GM23338 (cell line): ENCODE measurements around the gene SNTG2. TPM values are rescaled to one million over a fixed set of nuclear protein-coding genes. Genes with fewer than 3 reads are reported as not detected.

Experiments used
- ATAC-seq: fragments of 200-7000 bp; cut with Tn5 transposase; 3 replicates; pipeline ENCODE4 v1.9.1; 2020
- DNase-seq: peaks from one replicate; pipeline ENCODE4 v3.0.0-alpha.2; 2015; ENCODE audit warnings: low spot score
- H2AFZ ChIP-seq: fragments of 200-600 bp; sonication (generic); 2 replicates; pipeline ENCODE4 v1.8.0; 2016; ENCODE audit warnings: antibody characterized with exemption, mild to moderate bottlenecking, moderate library complexity
- H3F3A ChIP-seq: fragments of 200-600 bp; sonication (generic); replicated peaks from 2 replicates; pipeline ENCODE4 v1.8.0; 2017; ENCODE audit warnings: antibody characterized with exemption, mixed run types, low read depth
- H3K27ac ChIP-seq: fragments of 200-600 bp; sonication (generic); 2 replicates; pipeline ENCODE4 v1.6.1; 2016; ENCODE audit warnings: low read depth
- H3K27me3 ChIP-seq: fragments of 200-600 bp; sonication (generic); 2 replicates; pipeline ENCODE4 v1.8.0; 2016; ENCODE audit warnings: mild to moderate bottlenecking, mixed run types, moderate library complexity; ENCODE audit not compliant: insufficient read depth
- H3K36me3 ChIP-seq: fragments of 200-600 bp; sonication (generic); 2 replicates; pipeline ENCODE4 v1.8.0; 2016; ENCODE audit warnings: mild to moderate bottlenecking; ENCODE audit not compliant: insufficient read depth
- H3K4me1 ChIP-seq: fragments of 200-600 bp; sonication (generic); 2 replicates; pipeline ENCODE4 v1.8.0; 2016; ENCODE audit warnings: mild to moderate bottlenecking, moderate library complexity; ENCODE audit not compliant: insufficient read depth
- H3K4me2 ChIP-seq: fragments of 200-600 bp; sonication (generic); 2 replicates; pipeline ENCODE4 v1.7.1; 2017; ENCODE audit warnings: mixed run types
- H3K4me3 ChIP-seq: fragments of 200-600 bp; sonication (generic); 2 replicates; pipeline ENCODE4 v1.6.1; 2016; ENCODE audit warnings: mixed run types
- H3K79me2 ChIP-seq: fragments of 200-600 bp; sonication (generic); replicated peaks from 2 replicates; pipeline ENCODE4 v1.8.0; 2017; ENCODE audit warnings: mild to moderate bottlenecking; ENCODE audit not compliant: insufficient read depth
- H3K9me2 ChIP-seq: fragments of 200-600 bp; sonication (generic); 2 replicates; pipeline ENCODE4 v1.8.0; 2017; ENCODE audit not compliant: insufficient read depth
- H4K20me1 ChIP-seq: fragments of 200-600 bp; sonication (generic); replicated peaks from 2 replicates; pipeline ENCODE4 v1.8.0; 2017; ENCODE audit warnings: mild to moderate bottlenecking; ENCODE audit not compliant: insufficient read depth
- H3K27ac Mint-ChIP-seq: 2 replicates; pipeline ENCODE4 v1.8.0; 2020; ENCODE audit warnings: inconsistent platforms, mild to moderate bottlenecking, moderate library complexity, mixed read lengths
- H3K27me3 Mint-ChIP-seq: 3 replicates; pipeline ENCODE4 v1.8.0; 2022; ENCODE audit warnings: low read depth, mild to moderate bottlenecking, moderate library complexity, mixed read lengths, inconsistent platforms; ENCODE audit not compliant: insufficient read depth, poor library complexity
- H3K36me3 Mint-ChIP-seq: 3 replicates; pipeline ENCODE4 v1.8.0; 2021; ENCODE audit warnings: low read depth, mild to moderate bottlenecking, inconsistent platforms, moderate library complexity, mixed read lengths
- H3K4me1 Mint-ChIP-seq: 3 replicates; pipeline ENCODE4 v1.8.0; 2020; ENCODE audit warnings: mild to moderate bottlenecking, inconsistent platforms, mixed read lengths
- H3K4me3 Mint-ChIP-seq: 3 replicates; pipeline ENCODE4 v1.8.0; 2021; ENCODE audit warnings: moderate library complexity, mild to moderate bottlenecking, inconsistent platforms, mixed read lengths
- H3K9me3 Mint-ChIP-seq: 3 replicates; pipeline ENCODE4 v1.8.0; 2020; ENCODE audit warnings: moderate library complexity, mild to moderate bottlenecking, inconsistent platforms, mixed read lengths
- EZH2 ChIP-seq: fragments of 200-600 bp; sonication (generic); IDR thresholded peaks from one replicate; pipeline ENCODE4 v1.8.0; 2017; ENCODE audit warnings: antibody characterized with exemption, mild to moderate bottlenecking, low read depth; ENCODE audit not compliant: unreplicated experiment
- NANOG ChIP-seq: IDR thresholded peaks from 2 replicates; pipeline ENCODE4 v1.6.1; 2016; ENCODE audit warnings: antibody characterized with exemption, borderline replicate concordance
- STAT1 ChIP-seq: IDR thresholded peaks from one replicate; pipeline ENCODE4 v1.6.1; 2016; ENCODE audit warnings: antibody characterized with exemption; ENCODE audit not compliant: unreplicated experiment
- ZNF331 ChIP-seq: fragments of 250-450 bp; sonication (Bioruptor Pico); IDR thresholded peaks from 2 replicates; pipeline ENCODE4 v1.5.0; 2020; ENCODE audit warnings: low read depth, mild to moderate bottlenecking, moderate library complexity
- polyA plus RNA-seq: library from polyadenylated mRNA; unstranded; fragments of >200 nt; fragmentation: Nextera tagmentation; extraction: Ambion mirVana; gene quantifications from 2 replicates; pipeline ENCODE4 v1.2.1, GENCODE V29; 2016
- total RNA-seq: library from RNA; depleted of rRNA; stranded (reverse); fragments of >200 nt; shearing (Covaris generic); gene quantifications from 2 replicates; pipeline ENCODE4 v1.2.3, GENCODE V29; 2014
- TF ChIP-seq, protein P1 (sequence below), 2 experiments: fragments of 200-600 bp in 1 of 2; sonication (generic) in 1 of 2; conservative IDR thresholded peaks; 2 replicates each; pipeline versions ENCODE4 v1.5.1 to v1.6.1; 2016 to 2017; ENCODE audit warnings: antibody characterized with exemption in 2 of 2, low read depth in 2 of 2, mild to moderate bottlenecking in 2 of 2, moderate library complexity in 1 of 2
- TF ChIP-seq, protein P2 (sequence below): fragments of 250-450 bp; sonication (Bioruptor Pico); IDR thresholded peaks from 2 replicates; pipeline ENCODE4 v1.5.0; 2020; ENCODE audit warnings: mild to moderate bottlenecking, moderate library complexity
- TF ChIP-seq, protein P3 (sequence below): IDR thresholded peaks from 2 replicates; pipeline ENCODE4 v1.6.1; 2016; ENCODE audit warnings: antibody characterized with exemption

The SNTG2 gene
- total and polyA plus RNA-seq, 2 experiments from 2014 or later: 27.5 to 60.4 TPM

DNA sequence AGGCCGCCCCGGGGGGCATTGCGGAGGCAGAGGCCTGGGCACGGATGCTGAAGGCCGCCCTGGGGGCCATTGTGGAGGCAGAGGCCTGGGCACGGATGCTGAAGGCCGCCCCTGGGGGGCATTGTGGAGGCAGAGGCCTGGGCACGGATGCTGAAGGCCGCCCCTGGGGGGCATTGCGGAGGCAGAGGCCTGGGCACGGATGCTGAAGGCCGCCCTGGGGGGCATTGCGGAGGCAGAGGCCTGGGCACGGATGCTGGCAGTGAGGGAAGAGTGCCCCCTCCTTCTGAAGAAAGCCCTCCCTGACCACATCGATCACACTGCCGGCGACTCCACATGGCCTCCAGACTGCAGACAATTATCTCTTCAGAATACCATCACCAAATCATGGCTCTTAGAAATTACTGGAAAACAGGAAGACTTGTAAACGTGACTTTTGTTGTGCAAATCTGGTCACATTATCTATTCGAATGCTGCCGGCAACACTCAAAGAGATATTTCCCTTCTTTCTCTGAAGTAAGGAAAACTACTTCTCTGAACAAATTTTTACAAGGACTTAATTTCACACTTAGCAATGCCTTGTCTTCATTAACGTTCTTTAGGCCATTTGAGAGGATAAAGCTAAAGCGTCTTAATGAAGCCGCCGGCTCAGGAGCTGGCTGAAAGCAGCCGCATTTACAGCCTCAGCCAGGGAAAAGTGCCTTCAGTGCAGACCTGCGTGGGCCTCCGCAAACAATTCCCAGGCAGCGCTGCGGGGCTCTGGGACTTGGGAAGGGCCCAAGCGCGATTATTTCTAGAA is 18.1 kb upstream of the SNTG2 start:
- peak overlapping the region; percentile 68 for H3K27ac Mint-ChIP-seq
- H3K4me1 Mint-ChIP-seq: peaks cover 19% of the 10 kb centered on the region; the same call in 2 of the 3 replicates
- peaks cover 13% of the 10 kb centered on the region for H3K27me3 Mint-ChIP-seq
- Histone ChIP-seq H3K9me2 (no peaks in the 10 kb centered on the region), H2AFZ (no peak overlapping the region; the same call in 1 of the 2 replicates), H3K4me2 (peak overlapping the region; percentile 9; the same call in 1 of the 2 replicates), H3K27ac (peak overlapping the region; percentile 8; the same call in 1 of the 2 replicates), H3K27me3 (peaks cover 5% of the 10 kb centered on the region), H3K4me1 (peaks cover 13% of the 10 kb centered on the region; the same call in 1 of the 2 replicates), H3K4me3 (no peak overlapping the region), H4K20me1 (no peaks in the 10 kb centered on the region), H3K36me3 (no peaks in the 10 kb centered on the region), H3F3A (0 out of 2 replicates have a peak, but pooled peaks cover 7% of the 10 kb centered on the region), H3K79me2 (no peaks in the 10 kb centered on the region)
- no peak overlapping the region for H3K4me3 Mint-ChIP-seq
- ATAC-seq (peak; percentile 78), DNase-seq (peak; percentile 55)
- TF ChIP-seq, protein P1, sequence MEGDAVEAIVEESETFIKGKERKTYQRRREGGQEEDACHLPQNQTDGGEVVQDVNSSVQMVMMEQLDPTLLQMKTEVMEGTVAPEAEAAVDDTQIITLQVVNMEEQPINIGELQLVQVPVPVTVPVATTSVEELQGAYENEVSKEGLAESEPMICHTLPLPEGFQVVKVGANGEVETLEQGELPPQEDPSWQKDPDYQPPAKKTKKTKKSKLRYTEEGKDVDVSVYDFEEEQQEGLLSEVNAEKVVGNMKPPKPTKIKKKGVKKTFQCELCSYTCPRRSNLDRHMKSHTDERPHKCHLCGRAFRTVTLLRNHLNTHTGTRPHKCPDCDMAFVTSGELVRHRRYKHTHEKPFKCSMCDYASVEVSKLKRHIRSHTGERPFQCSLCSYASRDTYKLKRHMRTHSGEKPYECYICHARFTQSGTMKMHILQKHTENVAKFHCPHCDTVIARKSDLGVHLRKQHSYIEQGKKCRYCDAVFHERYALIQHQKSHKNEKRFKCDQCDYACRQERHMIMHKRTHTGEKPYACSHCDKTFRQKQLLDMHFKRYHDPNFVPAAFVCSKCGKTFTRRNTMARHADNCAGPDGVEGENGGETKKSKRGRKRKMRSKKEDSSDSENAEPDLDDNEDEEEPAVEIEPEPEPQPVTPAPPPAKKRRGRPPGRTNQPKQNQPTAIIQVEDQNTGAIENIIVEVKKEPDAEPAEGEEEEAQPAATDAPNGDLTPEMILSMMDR (conservative IDR thresholded peaks at IDR 0.05; ENCODE audit: low read depth in 2 of 2): no peak
- TF ChIP-seq NANOG: peak; percentile 30; the same call in 1 of the 2 replicates
- peaks cover 20% of the 10 kb centered on the region for H3K9me3 Mint-ChIP-seq
- peaks cover 17% of the 10 kb centered on the region for H3K36me3 Mint-ChIP-seq

DNA sequence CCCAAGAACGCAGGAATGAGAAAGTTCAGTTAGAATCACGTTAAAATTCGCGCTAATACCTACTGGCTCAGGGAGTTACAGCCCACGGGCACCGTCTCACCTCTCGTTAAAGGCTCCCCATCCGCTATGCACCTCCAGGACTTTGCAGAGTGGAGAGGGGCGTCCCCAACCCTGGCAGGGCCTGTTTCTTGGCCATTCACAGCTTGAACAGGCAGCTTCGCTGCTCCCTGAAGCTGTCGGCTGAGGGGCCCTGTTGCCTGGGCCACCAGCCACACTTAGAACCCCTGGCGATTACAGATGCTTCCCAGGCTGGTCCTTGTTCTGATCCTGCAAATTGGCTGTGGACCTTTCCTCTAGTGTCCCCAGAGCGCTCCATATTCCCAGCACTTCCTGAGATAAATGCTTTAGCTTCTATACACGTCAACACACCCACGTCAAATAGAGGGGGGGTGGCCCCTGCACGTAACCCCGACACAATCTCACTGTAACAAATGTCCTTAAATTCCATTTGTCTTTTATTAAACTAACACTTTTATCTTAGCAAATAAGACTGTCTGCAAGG is 16.8 kb upstream of the SNTG2 start:
- H3K27me3 Mint-ChIP-seq: peaks cover 13% of the 10 kb centered on the region
- Histone ChIP-seq H3K27ac (no peak overlapping the region), H3K36me3 (no peaks in the 10 kb centered on the region), H3K27me3 (peaks cover 5% of the 10 kb centered on the region), H2AFZ (peak overlapping the region; percentile 60), H3K4me2 (no peak overlapping the region), H3F3A (0 out of 2 replicates have a peak, but pooled peaks cover 7% of the 10 kb centered on the region), H3K9me2 (no peaks in the 10 kb centered on the region), H3K79me2 (no peaks in the 10 kb centered on the region), H4K20me1 (no peaks in the 10 kb centered on the region), H3K4me3 (no peak overlapping the region), H3K4me1 (peaks cover 13% of the 10 kb centered on the region; the same call in 1 of the 2 replicates)
- DNase-seq (no peak), ATAC-seq (peak; percentile 59)
- H3K4me1 Mint-ChIP-seq: peaks cover 22% of the 10 kb centered on the region
- peaks cover 14% of the 10 kb centered on the region for H3K36me3 Mint-ChIP-seq
- peaks cover 16% of the 10 kb centered on the region; the same call in 2 of the 3 replicates for H3K9me3 Mint-ChIP-seq
- H3K27ac Mint-ChIP-seq: no peak overlapping the region
- no peak overlapping the region for H3K4me3 Mint-ChIP-seq
- TF ChIP-seq, protein P2, sequence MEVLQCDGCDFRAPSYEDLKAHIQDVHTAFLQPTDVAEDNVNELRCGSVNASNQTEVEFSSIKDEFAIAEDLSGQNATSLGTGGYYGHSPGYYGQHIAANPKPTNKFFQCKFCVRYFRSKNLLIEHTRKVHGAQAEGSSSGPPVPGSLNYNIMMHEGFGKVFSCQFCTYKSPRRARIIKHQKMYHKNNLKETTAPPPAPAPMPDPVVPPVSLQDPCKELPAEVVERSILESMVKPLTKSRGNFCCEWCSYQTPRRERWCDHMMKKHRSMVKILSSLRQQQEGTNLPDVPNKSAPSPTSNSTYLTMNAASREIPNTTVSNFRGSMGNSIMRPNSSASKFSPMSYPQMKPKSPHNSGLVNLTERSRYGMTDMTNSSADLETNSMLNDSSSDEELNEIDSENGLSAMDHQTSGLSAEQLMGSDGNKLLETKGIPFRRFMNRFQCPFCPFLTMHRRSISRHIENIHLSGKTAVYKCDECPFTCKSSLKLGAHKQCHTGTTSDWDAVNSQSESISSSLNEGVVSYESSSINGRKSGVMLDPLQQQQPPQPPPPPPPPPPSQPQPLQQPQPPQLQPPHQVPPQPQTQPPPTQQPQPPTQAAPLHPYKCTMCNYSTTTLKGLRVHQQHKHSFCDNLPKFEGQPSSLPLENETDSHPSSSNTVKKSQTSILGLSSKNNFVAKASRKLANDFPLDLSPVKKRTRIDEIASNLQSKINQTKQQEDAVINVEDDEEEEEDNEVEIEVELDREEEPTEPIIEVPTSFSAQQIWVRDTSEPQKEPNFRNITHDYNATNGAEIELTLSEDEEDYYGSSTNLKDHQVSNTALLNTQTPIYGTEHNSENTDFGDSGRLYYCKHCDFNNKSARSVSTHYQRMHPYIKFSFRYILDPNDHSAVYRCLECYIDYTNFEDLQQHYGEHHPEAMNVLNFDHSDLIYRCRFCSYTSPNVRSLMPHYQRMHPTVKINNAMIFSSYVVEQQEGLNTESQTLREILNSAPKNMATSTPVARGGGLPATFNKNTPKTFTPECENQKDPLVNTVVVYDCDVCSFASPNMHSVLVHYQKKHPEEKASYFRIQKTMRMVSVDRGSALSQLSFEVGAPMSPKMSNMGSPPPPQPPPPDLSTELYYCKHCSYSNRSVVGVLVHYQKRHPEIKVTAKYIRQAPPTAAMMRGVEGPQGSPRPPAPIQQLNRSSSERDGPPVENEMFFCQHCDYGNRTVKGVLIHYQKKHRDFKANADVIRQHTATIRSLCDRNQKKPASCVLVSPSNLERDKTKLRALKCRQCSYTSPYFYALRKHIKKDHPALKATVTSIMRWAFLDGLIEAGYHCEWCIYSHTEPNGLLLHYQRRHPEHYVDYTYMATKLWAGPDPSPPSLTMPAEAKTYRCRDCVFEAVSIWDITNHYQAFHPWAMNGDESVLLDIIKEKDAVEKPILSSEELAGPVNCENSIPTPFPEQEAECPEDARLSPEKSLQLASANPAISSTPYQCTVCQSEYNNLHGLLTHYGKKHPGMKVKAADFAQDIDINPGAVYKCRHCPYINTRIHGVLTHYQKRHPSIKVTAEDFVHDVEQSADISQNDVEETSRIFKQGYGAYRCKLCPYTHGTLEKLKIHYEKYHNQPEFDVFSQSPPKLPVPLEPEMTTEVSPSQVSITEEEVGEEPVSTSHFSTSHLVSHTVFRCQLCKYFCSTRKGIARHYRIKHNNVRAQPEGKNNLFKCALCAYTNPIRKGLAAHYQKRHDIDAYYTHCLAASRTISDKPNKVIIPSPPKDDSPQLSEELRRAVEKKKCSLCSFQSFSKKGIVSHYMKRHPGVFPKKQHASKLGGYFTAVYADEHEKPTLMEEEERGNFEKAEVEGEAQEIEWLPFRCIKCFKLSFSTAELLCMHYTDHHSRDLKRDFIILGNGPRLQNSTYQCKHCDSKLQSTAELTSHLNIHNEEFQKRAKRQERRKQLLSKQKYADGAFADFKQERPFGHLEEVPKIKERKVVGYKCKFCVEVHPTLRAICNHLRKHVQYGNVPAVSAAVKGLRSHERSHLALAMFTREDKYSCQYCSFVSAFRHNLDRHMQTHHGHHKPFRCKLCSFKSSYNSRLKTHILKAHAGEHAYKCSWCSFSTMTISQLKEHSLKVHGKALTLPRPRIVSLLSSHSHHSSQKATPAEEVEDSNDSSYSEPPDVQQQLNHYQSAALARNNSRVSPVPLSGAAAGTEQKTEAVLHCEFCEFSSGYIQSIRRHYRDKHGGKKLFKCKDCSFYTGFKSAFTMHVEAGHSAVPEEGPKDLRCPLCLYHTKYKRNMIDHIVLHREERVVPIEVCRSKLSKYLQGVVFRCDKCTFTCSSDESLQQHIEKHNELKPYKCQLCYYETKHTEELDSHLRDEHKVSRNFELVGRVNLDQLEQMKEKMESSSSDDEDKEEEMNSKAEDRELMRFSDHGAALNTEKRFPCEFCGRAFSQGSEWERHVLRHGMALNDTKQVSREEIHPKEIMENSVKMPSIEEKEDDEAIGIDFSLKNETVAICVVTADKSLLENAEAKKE (CRISPR knock-in tag): no peak
- TF ChIP-seq, protein P3, sequence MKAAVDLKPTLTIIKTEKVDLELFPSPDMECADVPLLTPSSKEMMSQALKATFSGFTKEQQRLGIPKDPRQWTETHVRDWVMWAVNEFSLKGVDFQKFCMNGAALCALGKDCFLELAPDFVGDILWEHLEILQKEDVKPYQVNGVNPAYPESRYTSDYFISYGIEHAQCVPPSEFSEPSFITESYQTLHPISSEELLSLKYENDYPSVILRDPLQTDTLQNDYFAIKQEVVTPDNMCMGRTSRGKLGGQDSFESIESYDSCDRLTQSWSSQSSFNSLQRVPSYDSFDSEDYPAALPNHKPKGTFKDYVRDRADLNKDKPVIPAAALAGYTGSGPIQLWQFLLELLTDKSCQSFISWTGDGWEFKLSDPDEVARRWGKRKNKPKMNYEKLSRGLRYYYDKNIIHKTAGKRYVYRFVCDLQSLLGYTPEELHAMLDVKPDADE: no peak; the same call in 1 of the 2 replicates
- no peak for TF ChIP-seq ZNF331 (CRISPR knock-in tag)
- TF ChIP-seq STAT1: no peak
- TF ChIP-seq EZH2: no peak
